ENCODE data around the gene STAG1. TPM values are rescaled to one million over a fixed set of nuclear protein-coding genes. Genes with fewer than 3 reads are reported as not detected.

The STAG1 gene
- total and polyA plus RNA-seq, 2 of the 13 experiments (the other 11 are each of a cell fraction or from before 2014, with no cell fraction given): 6.2 to 25.9 TPM

DNA sequence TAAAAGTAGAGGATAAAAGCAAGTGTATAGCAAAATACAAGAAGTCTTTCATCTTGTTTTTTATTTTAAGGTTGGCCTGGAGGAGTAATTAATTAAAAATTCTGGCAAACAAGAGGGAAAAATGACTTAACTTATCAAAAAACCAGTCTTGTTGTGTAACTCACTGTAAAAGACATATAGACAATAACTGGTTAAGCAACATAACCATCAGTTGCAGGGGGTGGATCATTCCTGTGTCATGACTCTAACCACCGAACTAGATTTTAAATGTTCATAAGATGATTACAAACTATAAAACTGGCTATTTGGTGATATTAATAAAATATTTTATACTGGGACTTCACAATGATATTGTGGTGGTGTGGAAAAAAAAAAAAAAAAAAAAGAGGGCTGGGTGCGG lies 130.6 kb downstream of the STAG1 start:
- peaks cover 10% of the 10 kb centered on the region for H3K79me2 ChIP-seq (ENCODE audit: insufficient read depth, low read length)
- in situ Hi-C loops (cut with HindIII; ENCODE audit: extremely low pct_ligation_motif_present, low pct_unique_long_range_greater_than_20kb): no loop called here

More for the DNA sequence above, 130.6 kb downstream of the STAG1 start:
- ATAC-seq (no peak), DNase-seq (ENCODE audit: low spot score) (no peak), FAIRE-seq (no peak)
- Histone ChIP-seq H3K27ac (ENCODE audit: extremely low read length, insufficient read depth, low read length) (no peak overlapping the region), H3K9ac (ENCODE audit: insufficient read depth, low read depth, low read length) (no peak overlapping the region), H3K9me3 (ENCODE audit: low read length) (no peaks in the 10 kb centered on the region), H2AFZ (ENCODE audit: low read length) (no peak overlapping the region), H4K20me1 (ENCODE audit: insufficient read depth, low read length) (no peaks in the 10 kb centered on the region), H3K4me1 (ENCODE audit: insufficient read depth, low read length) (peaks cover 19% of the 10 kb centered on the region), H3K27me3 (ENCODE audit: control insufficient read depth in 1 of 2, insufficient read depth in 2 of 2, low read length in 2 of 2) (no peaks in the 10 kb centered on the region), H3K4me3 (replicated peaks in 1 of 3; ENCODE audit: insufficient read depth in 1 of 3, low read depth in 2 of 3, low read length in 3 of 3) (no peak overlapping the region), H3K36me3 (replicated peaks in 1 of 2; ENCODE audit: control insufficient read depth in 1 of 2, insufficient read depth in 2 of 2, low read length in 2 of 2) (peaks cover 0 to 1% of the 10 kb centered on the region in 2 experiments; a peak in 3 of 5 replicates), H3K4me2 (ENCODE audit: low read depth, low read length) (no peak overlapping the region)
- BruUV-seq (replicated peaks): no TSS peak
- POLR2A ChIA-PET: no interaction called here
- TF ChIP-seq THYN1 (CRISPR knock-in tag; IDR thresholded peaks at IDR 0.05; ENCODE audit: borderline replicate concordance, low read depth) (no peak), DMTF1 (CRISPR knock-in tag; IDR thresholded peaks at IDR 0.05) (no peak), CREM (IDR thresholded peaks at IDR 0.05) (no peak), CREM (CRISPR knock-in tag; IDR thresholded peaks at IDR 0.05) (no peak), ARHGAP35 (CRISPR knock-in tag; IDR thresholded peaks at IDR 0.05; ENCODE audit: borderline replicate concordance) (no peak), ARNT (IDR thresholded peaks at IDR 0.05) (no peak), GZF1 (CRISPR knock-in tag; IDR thresholded peaks at IDR 0.05) (no peak), ZSCAN25 (CRISPR knock-in tag; IDR thresholded peaks at IDR 0.05) (no peak)
- TF ChIP-seq, protein P1, sequence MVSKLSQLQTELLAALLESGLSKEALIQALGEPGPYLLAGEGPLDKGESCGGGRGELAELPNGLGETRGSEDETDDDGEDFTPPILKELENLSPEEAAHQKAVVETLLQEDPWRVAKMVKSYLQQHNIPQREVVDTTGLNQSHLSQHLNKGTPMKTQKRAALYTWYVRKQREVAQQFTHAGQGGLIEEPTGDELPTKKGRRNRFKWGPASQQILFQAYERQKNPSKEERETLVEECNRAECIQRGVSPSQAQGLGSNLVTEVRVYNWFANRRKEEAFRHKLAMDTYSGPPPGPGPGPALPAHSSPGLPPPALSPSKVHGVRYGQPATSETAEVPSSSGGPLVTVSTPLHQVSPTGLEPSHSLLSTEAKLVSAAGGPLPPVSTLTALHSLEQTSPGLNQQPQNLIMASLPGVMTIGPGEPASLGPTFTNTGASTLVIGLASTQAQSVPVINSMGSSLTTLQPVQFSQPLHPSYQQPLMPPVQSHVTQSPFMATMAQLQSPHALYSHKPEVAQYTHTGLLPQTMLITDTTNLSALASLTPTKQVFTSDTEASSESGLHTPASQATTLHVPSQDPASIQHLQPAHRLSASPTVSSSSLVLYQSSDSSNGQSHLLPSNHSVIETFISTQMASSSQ (IDR thresholded peaks at IDR 0.05; ENCODE audit: low read depth): no peak
- TF ChIP-seq, protein P1 (CRISPR knock-in tag; IDR thresholded peaks at IDR 0.05; ENCODE audit: borderline replicate concordance): no peak
- WGBS (ENCODE audit: low lambda C conversion rate): 100% methylated on average over 2 of the region's 2 CpGs
- CTCF ChIA-PET (ENCODE audit: low intra/inter-chr PET ratio, low total read pairs): no interaction called here
- intact Hi-C loops (cut with micrococcal nuclease; ENCODE audit: unreplicated experiment): no loop called here

All from HepG2 (cell line).